B cell (primary cell): Measurements from ENCODE around the gene DLG2.

Experiments
- CTCF ChIP-seq: fragments of 200-600 bp; IDR thresholded peaks from one replicate; pipeline ENCODE4 v1.8.0; 2022; ENCODE audit warnings: antibody characterized with exemption, mild to moderate bottlenecking
- EZH2 ChIP-seq: IDR thresholded peaks from 2 replicates; pipeline ENCODE4 v1.6.1; 2012; ENCODE audit warnings: borderline replicate concordance, low read depth, mild to moderate bottlenecking, moderate library complexity, low read length; ENCODE audit not compliant: insufficient read depth, poor library complexity, severe bottlenecking

DNA sequence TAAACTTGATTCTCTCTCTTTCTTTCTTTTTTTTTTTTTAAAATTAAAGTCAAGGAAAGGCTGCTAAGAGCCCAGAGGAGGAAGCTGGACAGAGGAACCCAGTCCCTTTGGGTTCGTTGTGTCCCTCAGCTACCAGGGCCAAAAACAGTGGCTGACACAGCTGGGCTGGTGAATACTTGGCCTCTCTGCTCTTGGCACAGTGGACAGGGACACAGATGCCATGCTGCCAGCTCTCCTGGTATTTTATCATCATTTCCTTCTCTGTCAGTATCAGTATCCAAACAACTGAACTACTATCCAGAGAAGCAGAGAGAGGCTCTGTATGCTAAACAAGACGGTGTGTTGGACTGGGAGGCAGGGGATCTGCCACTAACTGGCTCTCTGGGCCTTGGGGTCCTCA, 2217.3 kb downstream of the DLG2 start:
- TF ChIP-seq CTCF (no peak), EZH2 (no peak)
